HG02885 (cell line): Measurements from ENCODE around the gene PIK3C2G.
"Not testable (repeated sequence)": the region's sequence is repeated elsewhere in the genome, so short reads cannot be mapped to it uniquely, and the experiment has no call there.

Experiments used
- ATAC-seq: cut with Tn5 transposase; IDR thresholded peaks from one replicate; pipeline ENCODE4 v1.9.1; 2021; ENCODE audit warnings: mild to moderate bottlenecking; ENCODE audit not compliant: unreplicated experiment, poor library complexity

PIK3C2G gene

DNA sequence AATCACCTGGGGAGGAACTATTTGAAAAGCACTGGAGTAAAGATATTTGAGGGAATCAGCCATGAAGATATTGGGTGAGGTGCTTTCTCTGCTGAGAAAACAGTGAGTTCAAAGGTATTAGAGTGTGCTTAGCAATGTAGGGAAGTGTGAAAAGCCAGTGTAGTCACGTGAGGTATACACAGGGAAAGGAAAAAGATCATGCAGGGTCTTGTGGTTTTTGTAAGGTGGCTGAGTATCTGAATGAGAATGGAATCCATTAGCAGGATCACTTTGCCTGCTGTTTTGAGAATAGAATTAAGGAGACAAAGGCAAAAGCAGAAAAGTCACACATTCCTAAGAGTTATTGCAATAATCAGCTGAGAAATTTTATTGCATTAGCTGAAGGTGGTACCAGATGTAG is 193.0 kb downstream of the PIK3C2G start:
- ATAC-seq, result no peak

DNA sequence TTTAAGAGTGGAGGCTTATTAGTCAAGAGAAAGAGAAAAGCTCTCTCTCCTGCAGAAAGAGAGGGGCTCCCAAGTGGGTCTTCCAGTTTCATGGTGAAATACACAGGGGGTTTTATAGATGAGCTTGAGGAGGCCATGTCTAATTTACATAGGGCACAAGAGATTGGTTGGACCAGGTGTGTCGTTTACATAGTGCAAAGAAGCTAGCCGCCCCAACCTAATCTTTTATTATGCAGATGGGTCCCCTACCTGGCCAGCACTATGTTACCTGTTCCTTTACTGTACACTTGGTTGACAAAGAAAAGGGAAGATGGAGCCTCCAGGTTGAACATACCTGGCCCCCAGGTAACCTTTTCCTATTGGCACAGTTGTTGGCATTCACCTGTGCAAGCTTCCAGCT is 195.0 kb downstream of the PIK3C2G start:
- ATAC-seq, result no peak

DNA sequence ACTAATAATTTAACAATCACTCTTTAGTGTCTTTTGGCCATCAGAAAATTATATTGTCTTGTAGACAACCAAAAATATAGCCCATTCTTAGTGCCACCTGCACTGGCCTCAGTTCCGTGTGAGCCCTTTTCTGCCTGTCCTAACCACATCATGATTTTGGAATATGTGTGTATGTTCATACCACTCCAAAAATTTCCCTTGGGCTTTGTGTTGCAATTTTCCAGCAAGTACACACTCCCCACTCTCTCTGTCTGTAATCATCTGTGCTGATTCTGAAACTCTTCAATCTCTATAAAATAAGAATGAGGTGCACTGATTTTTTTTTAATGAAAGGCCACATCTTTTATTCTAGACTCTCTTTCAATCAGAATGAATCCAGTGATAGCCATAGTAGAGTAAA is 196.0 kb downstream of the PIK3C2G start:
- no peak for ATAC-seq

DNA sequence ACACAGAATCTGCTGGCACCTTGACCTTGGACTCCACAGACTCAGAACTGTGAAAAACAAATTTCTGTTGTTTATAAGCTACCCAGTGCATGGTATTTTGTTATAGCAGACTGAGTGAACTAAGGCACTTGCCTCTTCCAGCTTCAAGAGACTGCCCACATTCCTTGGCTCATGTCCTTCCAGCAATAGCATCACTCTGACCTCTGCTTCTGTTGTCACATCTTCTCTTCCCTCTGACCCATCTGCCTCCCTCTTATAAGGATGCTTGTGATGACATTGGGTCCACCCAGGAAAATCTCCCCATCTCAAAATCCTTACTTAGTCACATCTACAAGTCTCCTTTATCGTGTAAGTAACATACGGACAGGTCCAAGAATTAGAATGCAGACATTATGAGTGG is 200.4 kb downstream of the PIK3C2G start:
- ATAC-seq, result no peak

DNA sequence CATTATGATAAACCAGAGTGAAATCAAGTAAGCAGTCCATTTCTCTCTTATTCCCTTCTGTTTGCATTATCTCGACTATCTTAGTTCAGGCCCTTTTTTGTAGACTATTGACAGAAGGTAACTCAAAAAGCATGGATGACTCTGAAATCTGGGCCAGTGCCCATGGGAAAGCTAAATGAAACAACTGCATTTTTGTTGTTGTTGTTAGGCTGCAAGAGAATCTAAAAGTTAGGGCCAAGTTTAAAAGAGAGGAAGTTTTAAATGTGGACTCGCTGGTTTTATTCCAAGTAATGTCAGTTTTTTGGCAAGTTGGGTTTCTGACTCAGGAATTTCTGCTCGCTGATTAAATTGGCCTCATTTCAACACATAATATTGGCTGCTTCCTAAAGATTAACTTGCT is 201.1 kb downstream of the PIK3C2G start:
- no peak for ATAC-seq

DNA sequence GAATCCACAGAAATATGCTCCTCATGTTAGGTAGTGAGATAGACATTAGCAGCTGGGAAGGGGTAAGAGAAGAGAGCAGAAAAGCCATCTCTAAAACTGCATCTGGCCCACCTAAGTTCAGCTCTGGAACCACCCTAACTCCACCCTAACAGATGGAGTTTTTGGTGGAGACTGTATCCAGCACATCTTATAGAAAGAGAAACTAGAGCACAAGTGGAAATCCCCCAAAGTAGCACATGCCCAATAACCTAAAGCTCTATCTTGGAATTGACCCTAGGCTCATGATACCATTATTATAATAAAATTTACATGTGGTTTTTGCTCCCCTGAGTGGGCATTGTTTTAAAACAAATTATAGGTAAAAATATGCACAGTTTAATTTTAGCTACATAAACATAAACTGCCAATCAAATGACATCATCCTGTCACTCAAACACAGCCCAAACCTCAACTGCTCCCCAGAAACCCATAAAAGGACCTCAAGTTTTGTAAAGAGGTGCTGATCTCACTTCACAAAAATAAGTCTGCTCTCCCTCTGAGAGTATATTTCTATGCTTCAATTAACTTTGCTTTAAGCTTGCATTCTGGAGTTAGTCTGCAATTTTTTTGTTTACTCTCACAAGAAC is 206.4 kb downstream of the PIK3C2G start:
- peak; percentile 80 for ATAC-seq

DNA sequence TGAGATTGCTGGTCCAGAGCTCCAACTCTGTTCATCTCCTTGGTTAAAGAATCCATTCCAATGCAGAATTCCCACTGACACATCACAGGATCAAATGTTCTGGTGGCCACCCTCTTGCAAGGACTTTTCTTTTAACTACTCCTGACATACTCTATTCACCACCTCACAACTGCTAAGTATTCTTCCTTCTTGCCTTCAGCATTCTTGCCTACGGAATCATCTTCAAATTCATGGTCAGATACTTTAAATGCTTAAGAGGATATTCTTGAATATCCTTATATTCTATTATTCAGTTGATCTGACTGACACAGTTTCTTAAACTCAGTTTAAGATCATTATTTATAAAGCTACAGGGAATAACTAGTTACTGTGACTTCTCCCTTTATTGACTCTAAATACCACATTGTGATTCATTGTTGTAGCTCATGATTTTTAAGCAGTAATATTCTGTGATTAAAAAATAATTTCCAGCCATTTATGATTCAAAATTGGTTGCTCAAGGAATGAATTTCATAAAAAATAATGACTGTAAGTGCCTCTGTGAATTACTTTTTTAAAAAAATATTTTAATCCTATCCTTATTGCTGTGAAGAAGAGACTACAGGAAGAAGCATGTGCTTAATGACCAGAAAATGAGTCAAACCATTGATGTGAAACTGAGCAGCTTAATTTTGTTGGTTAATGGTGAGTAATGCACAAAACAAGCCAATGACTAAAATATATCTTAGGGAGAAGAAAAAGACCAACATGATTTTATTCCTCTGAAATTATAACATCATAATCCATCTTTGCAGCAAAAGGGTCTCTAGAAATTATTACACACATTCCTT is 207.1 kb downstream of the PIK3C2G start:
- peak; percentile 8 for ATAC-seq

DNA sequence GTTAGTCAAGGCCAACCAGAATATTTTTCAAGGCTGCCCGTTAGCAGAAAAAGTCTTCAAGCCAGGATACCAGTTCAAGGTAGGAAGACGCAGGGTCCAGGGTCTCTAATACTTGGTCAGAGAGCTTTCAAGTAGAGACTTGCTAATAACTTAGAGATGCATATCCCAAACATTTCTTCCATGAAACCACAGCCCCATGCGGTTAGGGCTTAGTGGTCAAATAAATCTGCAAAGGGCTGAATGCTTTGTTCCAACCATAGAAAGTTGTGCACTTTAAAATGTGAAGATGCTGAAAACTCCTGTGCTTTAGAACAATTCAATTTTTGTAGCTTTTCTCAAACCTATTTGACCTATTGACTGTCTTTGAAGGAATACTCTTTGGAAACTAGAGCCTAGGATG is 208.9 kb downstream of the PIK3C2G start:
- no peak for ATAC-seq

DNA sequence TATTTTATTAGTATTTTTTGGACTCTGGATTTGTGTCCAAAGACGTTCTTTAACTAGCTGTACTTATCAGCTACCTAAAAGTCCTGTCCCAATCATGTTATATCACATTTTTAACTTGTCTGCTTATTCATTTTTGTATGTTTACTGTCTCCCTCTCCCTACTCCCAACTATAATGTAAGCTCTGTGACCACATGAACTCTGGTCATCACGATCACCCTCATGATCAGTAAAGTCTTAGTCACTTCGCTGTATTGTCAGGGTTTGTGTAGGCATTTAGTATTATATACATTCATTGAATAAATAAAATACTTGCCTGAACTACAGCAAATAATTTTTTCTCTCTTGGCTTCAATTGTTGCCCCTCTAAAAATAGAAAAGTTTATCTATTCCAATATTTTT is 211.0 kb downstream of the PIK3C2G start:
- ATAC-seq, result no peak

DNA sequence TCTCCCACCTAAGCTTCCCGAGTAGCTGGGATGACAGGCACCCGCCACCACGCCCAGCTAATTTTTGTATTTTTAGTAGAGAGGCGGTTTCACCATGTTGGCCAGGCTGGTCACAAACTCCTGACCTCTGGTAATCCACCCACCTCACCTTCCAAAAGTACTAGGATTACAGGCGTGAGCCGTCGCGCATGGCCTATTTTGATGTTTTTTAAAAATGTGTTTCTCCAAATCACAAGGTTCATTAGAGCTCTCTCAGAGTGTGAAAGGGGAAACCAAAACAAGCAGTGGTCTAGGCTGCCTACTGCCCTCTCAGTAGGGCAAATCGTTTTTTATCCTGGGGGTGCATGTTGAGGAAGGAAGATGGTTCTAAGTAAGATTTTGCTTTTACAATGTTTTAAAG is 211.5 kb downstream of the PIK3C2G start:
- no peak for ATAC-seq

DNA sequence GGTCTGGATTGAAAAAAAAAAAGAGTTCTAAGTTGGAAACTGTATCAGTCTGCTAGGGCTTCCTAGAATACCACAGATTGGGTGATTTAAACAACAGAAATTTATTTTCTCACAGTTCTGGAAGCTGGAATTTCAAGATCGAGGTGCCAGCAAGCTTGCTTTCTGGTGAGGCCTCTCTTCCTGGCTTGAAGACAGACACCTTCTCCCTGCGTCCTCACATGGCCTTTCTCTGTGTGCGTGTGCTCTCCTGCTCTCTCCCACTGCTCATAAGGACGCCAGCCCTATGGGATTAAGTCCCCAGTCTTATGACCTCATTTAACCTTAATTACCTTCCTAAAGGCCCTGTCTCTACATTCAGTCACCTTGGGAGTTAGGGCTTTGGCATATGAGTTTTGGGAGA is 215.5 kb downstream of the PIK3C2G start:
- ATAC-seq, result no peak

DNA sequence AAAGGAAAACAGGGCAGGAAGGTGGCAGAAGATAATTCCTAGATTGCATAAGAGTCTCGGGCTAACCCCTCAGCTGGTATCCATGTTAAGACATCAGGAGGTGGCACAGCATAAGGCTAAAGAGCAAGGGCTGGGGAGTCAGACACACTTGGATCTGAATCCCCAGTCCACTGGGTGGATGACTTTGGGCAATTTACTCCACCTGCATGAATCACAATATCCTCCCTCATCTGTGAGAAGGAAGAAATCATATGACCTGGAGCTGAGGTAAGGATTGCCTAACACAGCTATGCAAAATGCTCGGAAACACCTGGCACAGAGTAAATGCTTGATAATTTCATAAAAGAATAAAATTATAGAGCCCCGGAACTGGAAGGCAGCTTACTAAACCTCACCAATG is 217.9 kb downstream of the PIK3C2G start:
- no peak for ATAC-seq

DNA sequence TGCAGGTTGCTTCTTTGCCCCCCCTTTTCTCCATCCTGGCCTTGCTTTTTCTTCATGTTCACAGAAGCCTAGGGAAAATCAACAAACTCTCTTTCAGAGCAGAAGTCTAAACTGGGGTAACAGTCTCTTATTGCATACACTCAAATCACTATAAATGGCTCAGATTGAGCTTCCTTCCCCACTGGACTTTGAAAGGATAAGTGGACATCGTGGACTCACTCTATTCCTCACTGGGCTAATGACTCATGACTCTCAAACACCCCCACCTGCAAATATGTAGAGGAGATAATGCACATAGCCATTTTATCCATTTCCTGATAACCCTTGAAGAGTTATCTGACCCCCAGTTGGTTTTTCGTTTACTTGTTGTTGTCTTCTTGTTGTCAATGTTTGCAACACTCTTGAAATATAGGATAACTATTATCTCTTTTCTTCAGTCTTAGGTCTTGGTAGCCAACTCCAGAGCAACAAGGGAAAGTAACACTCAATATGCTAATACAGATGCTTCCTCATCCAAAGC is 221.3 kb downstream of the PIK3C2G start:
- ATAC-seq, result no peak

DNA sequence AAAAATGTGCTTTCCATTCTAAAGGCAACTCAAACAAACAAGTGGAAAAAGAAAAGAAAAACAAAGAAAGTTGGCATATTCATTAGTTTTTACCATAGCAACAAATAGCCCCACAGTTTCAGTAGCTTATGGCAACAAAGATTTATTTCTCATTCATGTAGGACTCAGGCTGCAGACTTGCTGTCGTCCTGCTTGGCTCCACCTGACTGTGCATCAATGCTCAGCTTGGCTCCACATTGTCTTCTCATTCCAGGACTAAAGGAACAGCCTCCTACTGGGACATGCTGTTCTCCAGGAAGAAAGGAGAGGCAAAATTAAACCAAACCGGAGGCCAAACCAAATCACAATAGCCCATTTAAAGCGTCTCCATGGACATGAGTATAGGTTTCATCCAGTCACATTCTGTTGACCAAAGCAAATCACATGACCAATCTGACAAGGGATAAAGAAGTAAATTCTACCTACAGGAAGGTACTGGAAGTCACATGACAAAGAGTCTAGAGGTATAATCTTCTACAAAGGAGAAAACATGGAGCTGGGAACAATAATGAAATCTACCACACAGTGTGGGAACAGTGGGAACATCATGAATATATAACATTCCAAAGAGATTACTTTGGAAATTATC is 222.5 kb downstream of the PIK3C2G start:
- ATAC-seq, result no peak

DNA sequence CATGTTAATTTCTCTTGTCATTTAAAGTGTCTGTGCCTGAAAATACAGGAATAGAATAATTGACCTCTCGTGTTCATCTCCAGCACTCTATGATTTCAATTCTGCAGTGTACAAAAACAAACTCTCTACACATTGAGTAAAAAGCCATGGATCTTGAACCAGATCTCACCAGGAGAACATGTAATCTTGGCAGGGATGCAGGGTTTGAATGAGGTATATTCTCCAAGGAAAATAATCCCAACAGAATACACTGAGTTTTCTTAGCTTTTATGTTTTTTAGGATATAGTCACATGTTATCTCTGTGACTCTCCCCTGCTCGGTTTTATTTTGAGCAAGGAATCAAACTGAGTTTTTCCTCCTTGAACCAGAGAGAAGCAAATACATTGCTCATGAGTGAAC is 224.7 kb downstream of the PIK3C2G start:
- no peak for ATAC-seq

DNA sequence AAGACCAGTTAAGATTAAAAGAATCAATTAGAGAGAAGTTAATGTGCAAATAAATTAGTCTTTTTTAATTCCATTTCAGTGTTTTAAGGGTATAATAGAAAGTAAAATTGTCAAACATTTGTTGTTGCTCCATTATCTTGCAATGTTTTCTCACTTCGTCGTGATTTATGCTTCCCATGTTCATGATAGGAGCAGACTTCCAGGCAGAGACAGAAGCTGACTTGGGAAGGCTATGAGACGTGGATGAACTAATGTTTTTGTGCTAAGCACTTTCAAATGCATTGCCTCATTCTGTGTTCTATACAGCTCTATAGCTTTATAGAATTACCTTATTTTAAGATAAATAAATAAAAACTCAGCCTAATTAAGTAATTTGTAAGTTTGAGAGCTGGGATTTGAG is 226.2 kb downstream of the PIK3C2G start:
- ATAC-seq, result no peak

DNA sequence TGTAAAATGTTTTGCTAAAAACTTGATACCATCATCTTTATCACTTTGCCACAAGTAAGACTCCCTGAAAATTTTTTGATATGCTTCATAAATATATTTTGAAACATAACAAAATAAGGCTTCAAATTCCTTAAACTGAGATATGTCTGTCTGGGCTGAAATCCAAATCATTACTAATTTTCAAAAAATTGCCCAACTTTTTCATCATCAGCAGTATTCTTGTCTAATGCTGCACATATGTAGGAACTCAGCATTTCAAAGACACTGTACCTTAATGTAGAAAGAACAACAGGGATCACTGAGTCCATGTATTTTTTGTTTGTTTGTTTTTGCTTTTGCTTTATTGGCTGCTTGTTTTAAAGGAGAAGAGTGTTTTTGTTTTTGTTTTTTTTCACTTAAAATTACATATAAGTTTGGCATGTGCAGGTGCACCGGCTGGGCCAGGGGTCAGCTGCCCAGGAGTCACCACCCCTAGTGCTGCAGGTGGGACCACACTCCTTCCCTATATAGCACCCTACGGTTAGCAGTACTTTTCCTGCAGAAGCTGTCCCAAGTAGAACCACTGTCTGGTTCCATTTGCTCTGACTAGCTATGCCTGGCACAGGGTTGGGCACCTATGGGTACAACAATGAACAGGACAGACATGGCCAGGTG is 231.2 kb downstream of the PIK3C2G start:
- no peak for ATAC-seq

DNA sequence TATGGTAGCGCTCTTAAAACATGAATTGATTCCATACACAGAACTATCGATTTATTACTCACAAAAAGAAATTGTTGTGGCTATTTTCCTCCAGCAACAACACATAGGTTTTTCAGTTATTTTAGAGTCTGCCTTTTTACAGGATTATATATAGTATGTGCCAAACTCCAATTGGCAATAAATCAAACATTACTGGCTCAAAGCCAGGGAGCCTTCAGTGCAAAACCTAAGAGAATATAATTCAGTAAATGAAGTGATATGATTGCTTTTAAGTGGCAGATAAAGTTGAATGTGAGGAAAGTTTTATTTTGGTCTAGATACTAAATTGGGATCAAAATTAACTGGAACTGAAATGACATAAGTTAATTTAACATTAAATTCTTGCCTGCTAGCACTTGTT is 234.8 kb downstream of the PIK3C2G start:
- ATAC-seq, result no peak

DNA sequence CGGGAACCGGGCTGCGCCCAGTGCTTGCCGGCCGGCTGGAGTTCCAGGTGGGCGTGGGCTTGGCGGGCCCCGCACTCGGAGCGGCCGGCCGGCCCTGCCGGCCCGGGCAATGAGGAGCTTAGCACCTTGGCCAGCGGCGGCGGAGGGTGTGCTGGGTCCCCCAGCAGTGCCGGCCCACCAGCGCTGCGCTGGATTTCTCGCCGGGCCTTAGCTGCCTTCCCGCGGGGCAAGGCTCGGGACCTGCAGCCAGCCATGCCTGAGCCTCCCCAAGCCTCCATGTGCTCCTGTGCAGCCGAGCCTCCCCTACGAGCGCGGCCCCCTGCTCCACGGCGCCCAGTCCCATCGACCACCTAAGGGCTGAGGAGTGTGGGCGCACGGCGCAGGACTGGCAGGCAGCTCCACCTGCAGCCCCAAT is 238.8 kb downstream of the PIK3C2G start:
- ATAC-seq, result not testable (repeated sequence)

DNA sequence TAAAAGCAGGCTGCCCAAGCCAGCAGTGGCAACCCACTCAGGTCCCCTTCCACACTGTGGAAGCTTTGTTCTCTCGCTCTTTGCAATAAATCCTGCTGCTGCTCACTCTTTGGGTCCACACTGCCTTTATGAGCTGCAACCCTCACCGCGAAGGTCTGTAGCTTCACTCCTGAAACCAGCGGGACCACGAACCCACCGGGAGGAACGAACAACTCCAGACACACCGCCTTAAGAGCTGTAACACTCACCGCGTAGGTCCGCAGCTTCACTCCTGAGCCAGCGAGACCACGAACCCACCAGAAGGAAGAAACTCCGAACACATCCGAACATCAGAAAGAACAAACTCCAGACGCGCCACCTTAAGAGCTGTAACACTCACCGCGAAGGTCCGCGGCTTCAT is 239.4 kb downstream of the PIK3C2G start:
- not testable (repeated sequence) for ATAC-seq

DNA sequence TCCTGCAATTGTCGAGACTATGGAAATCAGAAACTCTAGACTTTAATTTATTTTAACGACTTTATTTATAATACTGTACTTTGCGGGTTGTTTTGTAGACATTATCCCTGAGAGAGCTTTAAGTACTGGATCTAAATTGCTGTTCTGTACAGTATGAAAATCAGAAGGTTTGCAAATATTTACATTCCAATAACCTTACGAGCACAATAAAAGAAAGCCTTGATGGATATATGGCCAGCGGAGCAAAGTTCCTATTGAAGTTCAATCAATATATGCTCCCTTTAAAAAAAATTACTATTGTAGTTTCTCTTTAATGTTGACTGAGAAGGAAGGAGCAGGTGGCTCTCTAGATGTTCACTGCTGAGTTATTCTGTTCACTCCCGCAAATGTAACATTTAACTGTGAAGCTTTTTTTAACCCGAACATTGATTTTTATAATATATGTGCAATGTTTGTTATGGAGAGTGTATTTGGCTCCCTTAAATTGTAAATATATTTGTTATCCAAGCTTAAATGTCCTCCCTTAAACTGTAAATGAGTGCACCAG is 241.2 kb downstream of the PIK3C2G start:
- ATAC-seq, result no peak
